Astrocyte of the spinal cord (primary cell): ENCODE data around the gene ITGAL.
"Not testable (repeated sequence)": the region's sequence is repeated elsewhere in the genome, so short reads cannot be mapped to it uniquely, and the experiment has no call there.

Experiments
- DNase-seq: peaks from one replicate; pipeline ENCODE4 v3.0.0; 2011; ENCODE audit warnings: low read depth, low spot score
- H3K4me3 ChIP-seq: 2 replicates; pipeline ENCODE4 v1.5.1; 2011; ENCODE audit warnings: low read depth, mild to moderate bottlenecking, low read length, moderate library complexity
- in situ Hi-C: cut with HindIII; loops from 2 replicates; pipeline ENCODE4 v1.10.0; 2017; ENCODE audit warnings: low sequenced_read_pairs
- TF ChIP-seq, protein P1 (sequence below): IDR thresholded peaks from 2 replicates; pipeline ENCODE4 v1.5.1; 2012; ENCODE audit warnings: low read depth, mild to moderate bottlenecking, low read length, inconsistent platforms

ITGAL gene

DNA sequence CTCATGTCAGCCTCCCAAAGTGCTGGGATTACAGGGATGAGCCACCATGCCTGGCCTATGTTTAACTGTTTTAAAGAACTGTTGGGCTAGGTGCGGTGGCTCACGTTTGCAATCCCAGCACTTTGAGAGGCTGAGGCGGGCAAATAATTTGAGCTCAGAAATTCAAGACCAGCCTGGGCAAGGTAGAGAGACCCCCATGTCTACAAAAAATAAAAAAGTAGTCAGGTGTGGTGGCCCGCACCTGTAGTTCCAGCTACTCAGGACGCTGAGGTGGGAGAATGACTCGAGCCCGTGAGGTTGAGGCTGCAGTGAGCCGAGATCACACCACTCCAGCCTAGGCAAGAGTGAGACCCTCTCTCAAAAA is 1.9 kb upstream of the ITGAL start:
- no peak overlapping the region for H3K4me3 ChIP-seq
- TF ChIP-seq, protein P1, sequence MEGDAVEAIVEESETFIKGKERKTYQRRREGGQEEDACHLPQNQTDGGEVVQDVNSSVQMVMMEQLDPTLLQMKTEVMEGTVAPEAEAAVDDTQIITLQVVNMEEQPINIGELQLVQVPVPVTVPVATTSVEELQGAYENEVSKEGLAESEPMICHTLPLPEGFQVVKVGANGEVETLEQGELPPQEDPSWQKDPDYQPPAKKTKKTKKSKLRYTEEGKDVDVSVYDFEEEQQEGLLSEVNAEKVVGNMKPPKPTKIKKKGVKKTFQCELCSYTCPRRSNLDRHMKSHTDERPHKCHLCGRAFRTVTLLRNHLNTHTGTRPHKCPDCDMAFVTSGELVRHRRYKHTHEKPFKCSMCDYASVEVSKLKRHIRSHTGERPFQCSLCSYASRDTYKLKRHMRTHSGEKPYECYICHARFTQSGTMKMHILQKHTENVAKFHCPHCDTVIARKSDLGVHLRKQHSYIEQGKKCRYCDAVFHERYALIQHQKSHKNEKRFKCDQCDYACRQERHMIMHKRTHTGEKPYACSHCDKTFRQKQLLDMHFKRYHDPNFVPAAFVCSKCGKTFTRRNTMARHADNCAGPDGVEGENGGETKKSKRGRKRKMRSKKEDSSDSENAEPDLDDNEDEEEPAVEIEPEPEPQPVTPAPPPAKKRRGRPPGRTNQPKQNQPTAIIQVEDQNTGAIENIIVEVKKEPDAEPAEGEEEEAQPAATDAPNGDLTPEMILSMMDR = no peak
- in situ Hi-C loops = no loop called here
- DNase-seq = no peak

DNA sequence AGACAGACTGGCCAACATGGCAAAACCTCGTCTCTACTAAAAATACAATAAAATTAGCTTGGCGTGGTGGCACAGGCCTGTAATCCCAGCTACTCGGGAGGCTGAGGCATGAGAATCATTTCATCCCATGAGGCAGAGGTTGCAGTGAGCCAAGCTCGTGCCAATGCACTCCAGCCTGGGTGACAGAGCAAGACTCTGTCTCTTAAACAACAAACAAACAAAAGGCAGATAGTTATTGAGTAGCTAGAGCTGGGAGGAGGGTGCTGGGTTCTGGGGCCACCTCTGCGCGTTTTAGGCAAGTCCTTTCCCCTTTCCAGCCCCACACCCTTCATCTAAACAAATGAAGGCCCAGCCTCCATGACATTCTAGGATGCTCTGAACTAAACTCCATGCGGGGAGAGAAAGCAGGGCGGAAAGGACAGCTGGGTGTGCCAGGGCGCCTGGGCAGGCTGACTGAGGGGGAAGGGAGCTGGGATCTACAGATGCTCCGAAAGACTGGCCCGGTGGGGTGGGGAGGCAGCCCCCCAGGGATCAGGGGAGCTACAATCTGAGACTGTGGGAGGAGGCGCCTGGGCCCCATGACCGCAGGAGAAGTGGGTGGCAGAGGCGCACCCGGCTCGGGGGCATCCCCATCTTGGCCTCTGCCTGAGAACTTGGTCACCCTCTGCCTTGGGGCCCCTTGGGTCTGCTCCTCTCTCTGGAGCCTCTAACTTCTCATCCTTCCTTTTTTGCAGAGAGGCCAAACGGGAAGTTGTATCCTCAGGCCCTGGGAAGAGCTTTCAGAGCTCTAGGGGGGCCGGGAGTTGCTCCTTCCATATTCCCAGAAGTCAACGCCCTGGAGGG is 910 bp downstream of the ITGAL start:
- TF ChIP-seq, protein P1 = no peak
- in situ Hi-C loops = no loop called here
- H3K4me3 ChIP-seq = no peak overlapping the region
- no peak for DNase-seq

DNA sequence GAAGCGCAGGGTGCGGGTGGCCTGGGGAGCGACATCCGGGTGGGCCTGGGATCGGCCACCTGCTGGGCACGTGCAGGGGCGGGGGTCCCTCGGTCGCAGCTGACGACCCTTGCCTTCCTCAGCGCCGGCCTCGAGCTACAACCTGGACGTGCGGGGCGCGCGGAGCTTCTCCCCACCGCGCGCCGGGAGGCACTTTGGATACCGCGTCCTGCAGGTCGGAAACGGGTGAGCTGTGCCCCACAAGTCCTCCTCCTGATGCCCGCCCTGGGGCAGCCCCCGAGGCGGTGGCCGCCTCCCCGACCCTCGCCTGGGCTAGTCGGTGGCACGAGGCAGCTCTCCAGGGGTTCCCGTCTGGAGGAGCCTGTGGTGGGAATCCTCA is 1.5 kb downstream of the ITGAL start:
- no peak for DNase-seq
- no peak overlapping the region for H3K4me3 ChIP-seq
- in situ Hi-C loops = no loop called here
- TF ChIP-seq, protein P1 = no peak

DNA sequence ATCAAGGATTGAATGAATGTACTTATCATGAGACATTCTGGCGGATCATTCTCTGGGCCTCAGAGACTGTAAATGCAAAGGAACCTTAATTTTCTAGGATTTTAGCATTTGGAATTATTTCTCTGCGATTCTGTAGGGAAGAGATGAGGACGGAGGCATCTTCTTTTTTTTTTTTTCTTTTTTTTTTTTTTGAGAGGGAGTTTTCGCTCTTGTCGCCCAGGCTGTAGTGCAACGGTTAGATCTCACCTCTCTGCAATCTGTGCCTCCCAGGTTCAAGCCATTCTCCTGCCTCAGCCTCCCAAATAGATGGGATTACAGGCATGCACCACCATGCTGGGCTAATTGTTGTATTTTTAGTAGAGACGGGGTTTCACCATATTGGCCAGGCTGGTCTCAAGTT is 2.1 kb downstream of the ITGAL start:
- H3K4me3 ChIP-seq = no peak overlapping the region
- no peak for DNase-seq
- TF ChIP-seq, protein P1 = no peak
- in situ Hi-C loops = no loop called here

DNA sequence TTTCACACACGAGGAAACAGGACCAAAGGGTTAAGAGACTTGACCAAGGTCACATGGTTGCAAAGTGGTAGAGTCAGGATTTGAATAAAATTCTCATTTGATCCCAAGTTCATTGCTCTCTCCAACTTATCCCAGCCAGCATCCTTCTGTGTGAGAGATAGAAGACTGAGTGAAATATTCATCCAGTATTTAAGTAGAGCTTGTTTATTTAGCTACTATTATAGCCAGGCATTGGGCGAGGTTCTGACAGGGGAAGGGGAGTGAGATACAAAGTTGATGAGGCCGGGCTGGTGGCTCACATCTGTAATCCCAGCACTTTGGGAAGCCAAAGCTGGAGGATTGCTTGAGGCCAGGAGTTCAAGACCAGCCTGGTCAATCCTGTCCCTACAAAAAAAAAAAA is 4.4 kb downstream of the ITGAL start:
- no peak overlapping the region for H3K4me3 ChIP-seq
- TF ChIP-seq, protein P1 = no peak
- in situ Hi-C loops = no loop called here
- no peak for DNase-seq

DNA sequence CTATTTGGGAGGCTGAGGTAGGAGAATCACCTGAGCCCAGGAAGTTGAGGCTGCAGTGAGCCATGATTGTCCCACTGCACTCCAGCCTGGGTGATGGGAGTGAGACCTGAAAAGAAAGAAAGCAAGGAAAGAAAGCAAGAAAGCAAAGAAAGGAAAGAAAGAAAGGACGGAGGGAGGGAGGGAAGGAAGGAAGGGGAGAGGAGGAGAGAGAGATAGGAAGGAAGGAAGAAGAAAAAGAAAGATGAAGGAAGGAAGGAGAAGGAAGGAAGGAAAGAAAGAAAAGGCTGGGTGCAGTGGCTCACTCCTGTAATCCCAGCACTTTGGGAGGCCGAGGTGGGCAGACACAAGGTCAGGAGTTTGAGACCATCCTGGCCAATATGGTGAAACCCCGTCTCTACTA is 5.2 kb downstream of the ITGAL start:
- in situ Hi-C loops, DNase-seq, H3K4me3 ChIP-seq: not testable (repeated sequence)

DNA sequence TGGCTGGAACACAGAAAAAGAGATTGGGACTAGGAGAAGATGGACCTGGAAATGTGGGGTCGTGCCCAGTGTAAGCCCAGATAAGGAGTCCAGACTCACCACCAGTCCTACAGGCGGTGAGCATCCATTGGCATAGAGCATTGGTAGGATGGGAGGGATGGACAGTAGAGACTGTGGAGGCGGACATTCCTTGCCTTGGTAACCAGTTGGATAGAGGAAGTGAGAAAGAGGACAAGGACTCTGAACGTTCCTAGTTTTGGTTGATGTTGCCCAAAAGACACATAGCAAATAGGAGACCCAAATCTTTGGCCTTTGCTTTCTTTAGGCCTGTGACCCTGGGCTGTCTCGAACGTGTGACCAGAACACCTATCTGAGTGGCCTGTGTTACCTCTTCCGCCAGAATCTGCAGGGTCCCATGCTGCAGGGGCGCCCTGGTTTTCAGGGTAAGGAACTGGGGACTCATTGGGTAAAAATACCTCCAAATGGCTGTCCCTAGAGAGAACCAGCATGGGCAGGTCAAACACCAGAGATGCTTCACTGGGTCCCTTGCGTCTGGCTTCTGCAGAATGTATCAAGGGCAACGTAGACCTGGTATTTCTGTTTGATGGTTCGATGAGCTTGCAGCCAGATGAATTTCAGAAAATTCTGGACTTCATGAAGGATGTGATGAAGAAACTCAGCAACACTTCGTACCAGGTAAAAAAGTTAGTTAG is 6.4 kb downstream of the ITGAL start:
- in situ Hi-C loops = no loop called here
- TF ChIP-seq, protein P1 = no peak

More for the DNA sequence above, 6.4 kb downstream of the ITGAL start:
- DNase-seq = no peak
- H3K4me3 ChIP-seq = no peak overlapping the region
